ENCODE results near the gene CAPNS1. TPM values are rescaled to one million over a fixed set of nuclear protein-coding genes. Genes with fewer than 3 reads are reported as not detected.

The CAPNS1 gene
- total and polyA plus RNA-seq, 2 of the 13 experiments (the other 11 are each of a cell fraction or from before 2014, with no cell fraction given), result 322 to 526 TPM

DNA sequence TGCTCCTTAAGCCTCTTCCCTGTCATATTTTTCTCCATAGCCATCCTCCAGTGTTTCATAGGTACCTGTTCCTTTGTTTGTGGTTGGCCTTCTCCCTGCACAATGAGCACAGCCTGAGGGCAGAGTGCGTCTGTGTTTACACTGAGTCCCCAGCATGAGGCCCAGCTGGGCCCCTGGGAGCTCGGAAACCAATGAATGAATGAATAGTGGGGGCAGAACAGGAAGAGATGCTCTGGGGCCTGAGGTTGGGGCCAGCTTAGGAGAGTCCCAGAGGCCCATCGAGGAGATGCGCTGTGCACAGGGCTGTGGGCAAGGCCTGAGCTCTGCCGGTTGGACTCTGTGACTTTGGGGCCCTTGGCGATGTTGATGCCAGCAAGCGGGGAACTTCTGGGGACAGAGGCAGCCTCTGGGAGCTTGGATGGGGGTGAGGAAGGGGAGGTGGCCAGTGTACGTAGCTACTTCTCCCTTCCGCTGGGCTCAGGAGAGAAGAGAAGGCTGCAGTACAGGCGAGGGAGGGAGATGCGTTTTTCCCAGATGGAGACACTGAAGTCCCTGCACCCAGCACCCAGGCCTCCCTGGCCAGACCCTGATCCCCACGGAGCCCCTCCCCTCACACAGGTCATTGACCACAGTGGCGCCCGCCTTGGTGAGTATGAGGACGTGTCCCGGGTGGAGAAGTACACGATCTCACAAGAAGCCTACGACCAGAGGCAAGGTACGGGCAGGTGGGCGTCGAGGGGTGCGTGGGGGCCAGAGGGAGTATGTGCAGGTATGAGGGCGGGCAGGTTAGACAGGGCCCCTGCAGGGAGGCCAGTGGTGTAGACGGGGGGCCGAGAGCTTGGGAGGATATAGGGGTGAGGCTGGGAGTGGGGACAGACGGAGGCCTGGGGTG lies 19.5 kb upstream of the CAPNS1 start (continued):
- TF ChIP-seq ZBTB10 (CRISPR knock-in tag; IDR thresholded peaks at IDR 0.05; ENCODE audit: borderline replicate concordance) (peak; percentile 67; the same call in 1 of the 2 replicates), ZNF792 (CRISPR knock-in tag; IDR thresholded peaks at IDR 0.05) (0 out of 2 replicates have a peak, but pooled peaks have one; percentile 48), ZFYVE20 (CRISPR knock-in tag; IDR thresholded peaks at IDR 0.05; ENCODE audit: borderline replicate concordance, low read depth) (no peak), SETDB1 (CRISPR knock-in tag; IDR thresholded peaks at IDR 0.05; ENCODE audit: borderline replicate concordance) (no peak), KDM5A (IDR thresholded peaks at IDR 0.05; ENCODE audit: borderline replicate concordance, low read length) (peak; percentile 56; the same call in 1 of the 2 replicates), GATAD1 (CRISPR knock-in tag; IDR thresholded peaks at IDR 0.05) (peak; percentile 75), ZNF564 (CRISPR knock-in tag; IDR thresholded peaks at IDR 0.05) (peak; percentile 86), ZNF879 (CRISPR knock-in tag; IDR thresholded peaks at IDR 0.05) (no peak; the same call in 1 of the 2 replicates), SAP130 (CRISPR knock-in tag; IDR thresholded peaks at IDR 0.05; ENCODE audit: low read depth) (peak; percentile 98), HMGA1 (CRISPR knock-in tag; conservative IDR thresholded peaks at IDR 0.05) (no peak), SP4 (CRISPR knock-in tag; IDR thresholded peaks at IDR 0.05) (peak; percentile 62; the same call in 1 of the 2 replicates), ZXDC (CRISPR knock-in tag; IDR thresholded peaks at IDR 0.05) (no peak), NFKB2 (CRISPR knock-in tag; IDR thresholded peaks at IDR 0.05; ENCODE audit: borderline replicate concordance) (peak; percentile 6; the same call in 1 of the 2 replicates)
- TF ChIP-seq, protein P1, sequence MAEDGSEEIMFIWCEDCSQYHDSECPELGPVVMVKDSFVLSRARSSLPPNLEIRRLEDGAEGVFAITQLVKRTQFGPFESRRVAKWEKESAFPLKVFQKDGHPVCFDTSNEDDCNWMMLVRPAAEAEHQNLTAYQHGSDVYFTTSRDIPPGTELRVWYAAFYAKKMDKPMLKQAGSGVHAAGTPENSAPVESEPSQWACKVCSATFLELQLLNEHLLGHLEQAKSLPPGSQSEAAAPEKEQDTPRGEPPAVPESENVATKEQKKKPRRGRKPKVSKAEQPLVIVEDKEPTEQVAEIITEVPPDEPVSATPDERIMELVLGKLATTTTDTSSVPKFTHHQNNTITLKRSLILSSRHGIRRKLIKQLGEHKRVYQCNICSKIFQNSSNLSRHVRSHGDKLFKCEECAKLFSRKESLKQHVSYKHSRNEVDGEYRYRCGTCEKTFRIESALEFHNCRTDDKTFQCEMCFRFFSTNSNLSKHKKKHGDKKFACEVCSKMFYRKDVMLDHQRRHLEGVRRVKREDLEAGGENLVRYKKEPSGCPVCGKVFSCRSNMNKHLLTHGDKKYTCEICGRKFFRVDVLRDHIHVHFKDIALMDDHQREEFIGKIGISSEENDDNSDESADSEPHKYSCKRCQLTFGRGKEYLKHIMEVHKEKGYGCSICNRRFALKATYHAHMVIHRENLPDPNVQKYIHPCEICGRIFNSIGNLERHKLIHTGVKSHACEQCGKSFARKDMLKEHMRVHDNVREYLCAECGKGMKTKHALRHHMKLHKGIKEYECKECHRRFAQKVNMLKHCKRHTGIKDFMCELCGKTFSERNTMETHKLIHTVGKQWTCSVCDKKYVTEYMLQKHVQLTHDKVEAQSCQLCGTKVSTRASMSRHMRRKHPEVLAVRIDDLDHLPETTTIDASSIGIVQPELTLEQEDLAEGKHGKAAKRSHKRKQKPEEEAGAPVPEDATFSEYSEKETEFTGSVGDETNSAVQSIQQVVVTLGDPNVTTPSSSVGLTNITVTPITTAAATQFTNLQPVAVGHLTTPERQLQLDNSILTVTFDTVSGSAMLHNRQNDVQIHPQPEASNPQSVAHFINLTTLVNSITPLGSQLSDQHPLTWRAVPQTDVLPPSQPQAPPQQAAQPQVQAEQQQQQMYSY (CRISPR knock-in tag; IDR thresholded peaks at IDR 0.05), result peak; percentile 67; the same call in 1 of the 2 replicates
- TF ChIP-seq, protein P2, sequence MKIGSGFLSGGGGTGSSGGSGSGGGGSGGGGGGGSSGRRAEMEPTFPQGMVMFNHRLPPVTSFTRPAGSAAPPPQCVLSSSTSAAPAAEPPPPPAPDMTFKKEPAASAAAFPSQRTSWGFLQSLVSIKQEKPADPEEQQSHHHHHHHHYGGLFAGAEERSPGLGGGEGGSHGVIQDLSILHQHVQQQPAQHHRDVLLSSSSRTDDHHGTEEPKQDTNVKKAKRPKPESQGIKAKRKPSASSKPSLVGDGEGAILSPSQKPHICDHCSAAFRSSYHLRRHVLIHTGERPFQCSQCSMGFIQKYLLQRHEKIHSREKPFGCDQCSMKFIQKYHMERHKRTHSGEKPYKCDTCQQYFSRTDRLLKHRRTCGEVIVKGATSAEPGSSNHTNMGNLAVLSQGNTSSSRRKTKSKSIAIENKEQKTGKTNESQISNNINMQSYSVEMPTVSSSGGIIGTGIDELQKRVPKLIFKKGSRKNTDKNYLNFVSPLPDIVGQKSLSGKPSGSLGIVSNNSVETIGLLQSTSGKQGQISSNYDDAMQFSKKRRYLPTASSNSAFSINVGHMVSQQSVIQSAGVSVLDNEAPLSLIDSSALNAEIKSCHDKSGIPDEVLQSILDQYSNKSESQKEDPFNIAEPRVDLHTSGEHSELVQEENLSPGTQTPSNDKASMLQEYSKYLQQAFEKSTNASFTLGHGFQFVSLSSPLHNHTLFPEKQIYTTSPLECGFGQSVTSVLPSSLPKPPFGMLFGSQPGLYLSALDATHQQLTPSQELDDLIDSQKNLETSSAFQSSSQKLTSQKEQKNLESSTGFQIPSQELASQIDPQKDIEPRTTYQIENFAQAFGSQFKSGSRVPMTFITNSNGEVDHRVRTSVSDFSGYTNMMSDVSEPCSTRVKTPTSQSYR (CRISPR knock-in tag; IDR thresholded peaks at IDR 0.05; ENCODE audit: borderline replicate concordance), result peak; percentile 70

Measured in HepG2 (cell line).